H1 (cell line): ENCODE data around the gene HDAC8. TPM values are rescaled to one million over a fixed set of nuclear protein-coding genes. Genes with fewer than 3 reads are reported as not detected.
A peak's percentile ranks its signal among the peaks of the same experiment; 100 is the strongest.

Experiments used
- CTCF ChIA-PET: fragments of 300-600 bp; sonication (Branson Sonifier 250); formaldehyde crosslinking; loops from one replicate; lab custom pipeline; 2021; ENCODE audit not compliant: partially characterized antibody; lab: Charles Lee
- POLR2A ChIA-PET: fragments of 300-600 bp; sonication (Branson Sonifier 250); formaldehyde crosslinking; loops from one replicate; lab custom pipeline; 2021; ENCODE audit warnings: inconsistent platforms; ENCODE audit not compliant: partially characterized antibody; lab: Charles Lee
- DNase-seq, 2 experiments: peaks; one replicate each; pipeline versions ENCODE4 v3.0.0 to v3.0.0-alpha.2; 2010 to 2022; ENCODE audit warnings: low spot score in 2 of 2, low read depth in 1 of 2, mixed read lengths in 1 of 2
- FAIRE-seq: peaks from 2 replicates; lab custom pipeline; 2011; peaks lifted over from hg19 to GRCh38; lab: Jason Lieb, UNC
- H2AFZ ChIP-seq: 2 replicates; pipeline ENCODE4 v1.8.1; 2012; ENCODE audit warnings: low read length, inconsistent platforms
- H2AK5ac ChIP-seq: 2 replicates; pipeline ENCODE4 v1.6.1; 2013; ENCODE audit warnings: low read depth, low read length
- H2BK120ac ChIP-seq: replicated peaks from 2 replicates; pipeline ENCODE3; 2013; ENCODE audit warnings: low read depth, low read length, inconsistent platforms
- H2BK12ac ChIP-seq: 2 replicates; pipeline ENCODE4 v1.6.1; 2013; ENCODE audit warnings: low read depth, low read length
- H2BK15ac ChIP-seq: 2 replicates; pipeline ENCODE4 v1.6.1; 2013; ENCODE audit warnings: low read length
- H2BK20ac ChIP-seq: 2 replicates; pipeline ENCODE4 v1.6.1; 2013; ENCODE audit warnings: low read length
- H2BK5ac ChIP-seq: 2 replicates; pipeline ENCODE4 v1.6.1; 2013; ENCODE audit warnings: low read depth, low read length
- H3K14ac ChIP-seq: 2 replicates; pipeline ENCODE4 v1.6.1; 2013; ENCODE audit warnings: inconsistent platforms; ENCODE audit not compliant: insufficient read length
- H3K18ac ChIP-seq: 2 replicates; pipeline ENCODE4 v1.6.1; 2013; ENCODE audit warnings: low read length; ENCODE audit errors: extremely low read depth
- H3K23ac ChIP-seq: 2 replicates; pipeline ENCODE4 v1.6.1; 2013; ENCODE audit warnings: inconsistent platforms; ENCODE audit not compliant: insufficient read length
- H3K23me2 ChIP-seq: 2 replicates; pipeline ENCODE4 v1.6.1; 2013; ENCODE audit warnings: low read depth, low read length
- H3K27ac ChIP-seq: 2 replicates; pipeline ENCODE4 v1.6.1; 2011; ENCODE audit warnings: low read depth, low read length, inconsistent platforms
- H3K27me3 ChIP-seq, 4 experiments: replicated peaks in 1 of 4; 1 replicate in 1 of 4; 2 replicates in 3 of 4; pipeline versions ENCODE4 v1.6.1 to v1.8.1; 2011 to 2013; ENCODE audit warnings: low read length in 3 of 4, mild to moderate bottlenecking in 3 of 4, inconsistent platforms in 2 of 4, mixed read lengths in 2 of 4, moderate library complexity in 1 of 4; ENCODE audit not compliant: control insufficient read depth in 3 of 4, insufficient read depth in 3 of 4; ENCODE audit errors: extremely low read depth in 1 of 4
- H3K36me3 ChIP-seq, 4 experiments: 2 replicates each; pipeline versions ENCODE4 v1.6.1 to v1.8.1; 2011 to 2013; ENCODE audit warnings: mild to moderate bottlenecking in 4 of 4, low read length in 3 of 4, moderate library complexity in 2 of 4, control low read depth in 1 of 4, inconsistent platforms in 1 of 4; ENCODE audit not compliant: insufficient read depth in 4 of 4, control insufficient read depth in 2 of 4
- H3K4ac ChIP-seq: replicated peaks from 2 replicates; pipeline ENCODE3; 2013; ENCODE audit warnings: low read length, low read depth, mixed read lengths, inconsistent platforms; ENCODE audit not compliant: insufficient read length
- H3K4me1 ChIP-seq, 4 experiments: replicated peaks in 1 of 4; 1 replicate in 1 of 4; 2 replicates in 3 of 4; pipeline versions ENCODE4 v1.6.1 to v1.8.1; 2011 to 2013; ENCODE audit warnings: low read length in 3 of 4, inconsistent platforms in 2 of 4, mixed read lengths in 1 of 4; ENCODE audit not compliant: insufficient read depth in 4 of 4, control insufficient read depth in 3 of 4
- H3K4me2 ChIP-seq, 2 experiments: 2 replicates each; pipeline versions ENCODE4 v1.6.1 to v1.8.1; 2011 to 2013; ENCODE audit warnings: low read depth in 2 of 2, low read length in 2 of 2, control low read depth in 1 of 2, inconsistent platforms in 1 of 2, mild to moderate bottlenecking in 1 of 2; ENCODE audit not compliant: insufficient read depth in 1 of 2
- H3K4me3 ChIP-seq, 4 experiments: fragments of 200-600, 300-600 bp in 1 of 4; sonication (generic), shearing (Covaris generic), sonication (Bioruptor Twin) in 1 of 4; 2 replicates each; pipeline versions ENCODE4 v1.5.1 to v1.8.1; 2011 to 2016; ENCODE audit warnings: low read length in 4 of 4, low read depth in 3 of 4, control low read depth in 2 of 4, inconsistent platforms in 2 of 4, mild to moderate bottlenecking in 2 of 4, mixed read lengths in 1 of 4, moderate library complexity in 1 of 4; ENCODE audit not compliant: insufficient read depth in 2 of 4; ENCODE audit errors: extremely low read depth in 1 of 4
- H3K56ac ChIP-seq: replicated peaks from 2 replicates; pipeline ENCODE3; 2013; ENCODE audit warnings: low read depth, mild to moderate bottlenecking, mixed read lengths, low read length, inconsistent platforms; ENCODE audit not compliant: insufficient read length
- H3K79me1 ChIP-seq: 2 replicates; pipeline ENCODE4 v1.6.1; 2013; ENCODE audit warnings: low read depth, low read length, control low read depth
- H3K79me2 ChIP-seq, 2 experiments: 2 replicates each; pipeline versions ENCODE4 v1.6.1 to v1.8.1; 2012 to 2013; ENCODE audit warnings: low read length in 2 of 2, mild to moderate bottlenecking in 2 of 2, inconsistent platforms in 1 of 2; ENCODE audit not compliant: insufficient read depth in 2 of 2, control insufficient read depth in 1 of 2
- H3K9ac ChIP-seq, 4 experiments: replicated peaks in 1 of 4; 1 replicate in 1 of 4; 2 replicates in 3 of 4; pipeline versions ENCODE4 v1.6.1 to v1.8.1; 2011 to 2013; ENCODE audit warnings: low read depth in 3 of 4, low read length in 3 of 4, control low read depth in 2 of 4, mild to moderate bottlenecking in 2 of 4, moderate library complexity in 2 of 4, inconsistent platforms in 1 of 4; ENCODE audit errors: extremely low read depth in 1 of 4
- H3K9me3 ChIP-seq, 2 experiments: 2 replicates each; pipeline versions ENCODE4 v1.6.1 to v1.8.1; 2012 to 2013; ENCODE audit warnings: mild to moderate bottlenecking in 2 of 2, moderate library complexity in 2 of 2, control low read depth in 1 of 2, inconsistent platforms in 1 of 2, low read depth in 1 of 2, low read length in 1 of 2, mixed read lengths in 1 of 2; ENCODE audit not compliant: insufficient read depth in 2 of 2
- H4K20me1 ChIP-seq, 2 experiments: replicated peaks in 1 of 2; 2 replicates each; pipeline versions ENCODE3 to v1.8.1; 2011 to 2013; ENCODE audit warnings: inconsistent platforms in 2 of 2, low read length in 2 of 2, mild to moderate bottlenecking in 1 of 2; ENCODE audit not compliant: insufficient read depth in 2 of 2, control insufficient read depth in 1 of 2
- H4K5ac ChIP-seq: 2 replicates; pipeline ENCODE4 v1.6.1; 2013; ENCODE audit warnings: low read length, low read depth, mixed read lengths, inconsistent platforms; ENCODE audit not compliant: insufficient read length
- H4K8ac ChIP-seq: 2 replicates; pipeline ENCODE4 v1.8.0; 2013; ENCODE audit warnings: mild to moderate bottlenecking, moderate library complexity, low read length, inconsistent platforms; ENCODE audit not compliant: insufficient read depth; ENCODE audit errors: extremely low read depth
- H4K91ac ChIP-seq: replicated peaks from 2 replicates; pipeline ENCODE3; 2013; ENCODE audit warnings: low read length, mixed read lengths, inconsistent platforms; ENCODE audit not compliant: insufficient read length
- ASH2L ChIP-seq: fragments of 200-600, 300-600 bp; sonication (generic); IDR thresholded peaks from one replicate; pipeline ENCODE4 v1.7.1; 2017; ENCODE audit warnings: low read length
- ATF2 ChIP-seq: IDR thresholded peaks from 2 replicates; pipeline ENCODE4 v1.6.1; 2012; ENCODE audit warnings: low read length, inconsistent platforms
- BCL11A ChIP-seq, 2 experiments: IDR thresholded peaks; one replicate each; pipeline ENCODE4 v1.6.1; 2011; ENCODE audit warnings: low read depth in 2 of 2, low read length in 2 of 2, mild to moderate bottlenecking in 2 of 2
- BRCA1 ChIP-seq: IDR thresholded peaks from 2 replicates; pipeline ENCODE4 v1.6.1; 2012; ENCODE audit warnings: low read depth, low read length, improper control_type of control experiment
- EP300 ChIP-seq, 2 experiments: IDR thresholded peaks; 1 replicate in 1 of 2; 2 replicates in 1 of 2; pipeline ENCODE4 v1.6.1; 2011 to 2012; ENCODE audit warnings: low read depth in 2 of 2, low read length in 2 of 2, mild to moderate bottlenecking in 2 of 2, borderline replicate concordance in 1 of 2, inconsistent platforms in 1 of 2, moderate library complexity in 1 of 2
- JUND ChIP-seq: IDR thresholded peaks from 2 replicates; pipeline ENCODE4 v1.6.1; 2011; ENCODE audit warnings: mild to moderate bottlenecking, improper control_type of control experiment, low read length
- MAX ChIP-seq: IDR thresholded peaks from 2 replicates; pipeline ENCODE4 v1.6.1; 2012; ENCODE audit warnings: inconsistent platforms
- RNF2 ChIP-seq: fragments of 200-900, 300-1000 bp; sonication (generic); IDR thresholded peaks from 2 replicates; pipeline ENCODE4 v1.7.1; 2016; ENCODE audit warnings: borderline replicate concordance, low read depth, mild to moderate bottlenecking, antibody characterized with exemption, low read length; ENCODE audit not compliant: poor library complexity, severe bottlenecking; ENCODE audit errors: missing control alignments
- WGBS, 2 experiments: shearing (Covaris generic) in 1 of 2; methylation state at CpG; one replicate each; pipeline versions ENCODE4 v1.1.6 to v1.1.7; 2013 to 2015; ENCODE audit warnings: low lambda C conversion rate in 2 of 2, mixed read lengths in 2 of 2, inconsistent platforms in 1 of 2, low coverage in 1 of 2, missing lambda C conversion rate in 1 of 2; ENCODE audit not compliant: insufficient replicate concordance in 2 of 2, insufficient coverage in 1 of 2, insufficient read length in 1 of 2; ENCODE audit errors: extremely low coverage in 1 of 2, missing lambda C conversion rate in 1 of 2; 5-methylcytosine and 5-hydroxymethylcytosine counted together
- polyA plus RNA-seq, 7 experiments: library from polyadenylated mRNA; depleted of rRNA in 3 of 7; stranded (reverse) in 5 of 7; unstranded in 2 of 7; fragments of >200 nt in 5 of 7; fragments of 200-250 nt in 2 of 7; gene quantifications; 1 replicate in 5 of 7; 2 replicates in 1 of 7; 4 replicates in 1 of 7; pipeline versions ENCODE4 v1.2.1 to v1.2.3, GENCODE V29; 2011 to 2013; ENCODE audit warnings: missing spikeins in 2 of 7, mixed read lengths in 2 of 7
- total RNA-seq: library from RNA; stranded (reverse); fragmentation: NEBNext Ultra II Directional; extraction: Animal tissue kit (Norgen Biotek cat#: 25700); gene quantifications from 2 replicates; pipeline ENCODE4 v1.2.1, GENCODE V29; 2021

Gene HDAC8
- total and polyA plus RNA-seq, 2 of the 8 experiments (the other 6 are each of a cell fraction or from before 2014, with no cell fraction given) = 9.7 to 20.3 TPM

GRCh38 chrX:72313707-72314641, 258.7 kb downstream of the HDAC8 start:
- Histone ChIP-seq H4K20me1 (no peaks in the 10 kb centered on the region), H3K4me2 (no peak overlapping the region), H3K23me2 (peaks cover 5% of the 10 kb centered on the region), H2BK20ac (no peak overlapping the region), H3K27ac (no peak overlapping the region), H3K9me3 (no peaks in the 10 kb centered on the region), H3K4me3 (no peak overlapping the region), H4K8ac (no peak overlapping the region), H3K36me3 (no peaks in the 10 kb centered on the region), H3K27me3 (peaks cover 0 to 14% (median 10%) of the 10 kb centered on the region in 4 experiments; a peak in 6 of 7 replicates), H4K91ac (no peak overlapping the region), H2BK15ac (no peak overlapping the region; the same call in 1 of the 2 replicates), H2AK5ac (no peak overlapping the region), H4K5ac (no peak overlapping the region), H3K79me1 (no peaks in the 10 kb centered on the region), H3K18ac (no peak overlapping the region), H3K9ac (no peak overlapping the region), H3K79me2 (no peaks in the 10 kb centered on the region), H3K4ac (no peak overlapping the region), H3K14ac (no peak overlapping the region), H2BK120ac (no peak overlapping the region), H3K4me1 (peaks cover 0 to 12% (median 5%) of the 10 kb centered on the region in 4 experiments; a peak in 4 of 7 replicates), H2AFZ (no peak overlapping the region), H2BK12ac (peak overlapping the region; percentile 39; the same call in 1 of the 2 replicates), H3K56ac (no peak overlapping the region), H2BK5ac (no peak overlapping the region), H3K23ac (no peak overlapping the region)
- CTCF ChIA-PET = interaction anchor here (1.2 to 2.3 kb wide), 2 partner anchors 16 to 37 kb away, joined by 3 to 7 read pairs; partner anchors contain the start of gene RPS4X
- 83% methylated on average over 6 of the region's 8 CpGs; no CpG with 5 or more reads in 1 of the 2 experiments for WGBS, 2 experiments
- FAIRE-seq (peak; percentile 48), DNase-seq (no peak)
- POLR2A ChIA-PET = no interaction called here
- no peak for TF ChIP-seq ATF2
- TF ChIP-seq BCL11A (IDR thresholded peaks at IDR 0.05; ENCODE audit: low read depth in 2 of 2, low read length in 2 of 2) = no peak
- no peak for TF ChIP-seq EP300 (IDR thresholded peaks at IDR 0.05; ENCODE audit: borderline replicate concordance in 1 of 2, low read depth in 2 of 2, low read length in 2 of 2)
- TF ChIP-seq ASH2L = no peak
- no peak for TF ChIP-seq MAX
- no peak for TF ChIP-seq BRCA1
- TF ChIP-seq RNF2 = no peak
- no peak for TF ChIP-seq JUND
